ENCODE data around the gene SH3BP4.

The SH3BP4 gene

GRCh38 chr2:234929002-234929401 is 22.8 kb upstream of the SH3BP4 start:
- no peak for DNase-seq (ENCODE audit: low read depth)
- no peak overlapping the region for H3K4me3 ChIP-seq (ENCODE audit: low read depth, low read length)
- TF ChIP-seq CTCF (conservative IDR thresholded peaks at IDR 0.05; ENCODE audit: low read depth, low read length), result no peak

- DNase-seq (ENCODE audit: low read depth), result no peak
- H3K4me3 ChIP-seq (ENCODE audit: low read depth, low read length), result no peak overlapping the region
- no peak for TF ChIP-seq CTCF (conservative IDR thresholded peaks at IDR 0.05; ENCODE audit: low read depth, low read length)
Observed at GRCh38 chr2:234930397-234930796, 21.4 kb upstream of the SH3BP4 start.

- no peak for DNase-seq (ENCODE audit: low read depth)
- H3K4me3 ChIP-seq (ENCODE audit: low read depth, low read length), result no peak overlapping the region
- no peak for TF ChIP-seq CTCF (conservative IDR thresholded peaks at IDR 0.05; ENCODE audit: low read depth, low read length)
Observed at GRCh38 chr2:234931371-234931770, 20.4 kb upstream of the SH3BP4 start.

- no peak overlapping the region for H3K4me3 ChIP-seq (ENCODE audit: low read depth, low read length)
- no peak for DNase-seq (ENCODE audit: low read depth)
- TF ChIP-seq CTCF (conservative IDR thresholded peaks at IDR 0.05; ENCODE audit: low read depth, low read length), result no peak
Observed at GRCh38 chr2:234932591-234933168, 19.1 kb upstream of the SH3BP4 start.

GRCh38 chr2:234935311-234935710 is 16.5 kb upstream of the SH3BP4 start:
- DNase-seq (ENCODE audit: low read depth), result no peak
- no peak overlapping the region for H3K4me3 ChIP-seq (ENCODE audit: low read depth, low read length)
- TF ChIP-seq CTCF (conservative IDR thresholded peaks at IDR 0.05; ENCODE audit: low read depth, low read length), result no peak

GRCh38 chr2:234939576-234939975 is 12.2 kb upstream of the SH3BP4 start:
- no peak overlapping the region for H3K4me3 ChIP-seq (ENCODE audit: low read depth, low read length)
- no peak for TF ChIP-seq CTCF (conservative IDR thresholded peaks at IDR 0.05; ENCODE audit: low read depth, low read length)
- DNase-seq (ENCODE audit: low read depth), result no peak

GRCh38 chr2:234939996-234940395 is 11.8 kb upstream of the SH3BP4 start:
- TF ChIP-seq CTCF (conservative IDR thresholded peaks at IDR 0.05; ENCODE audit: low read depth, low read length), result no peak

More at GRCh38 chr2:234939996-234940395, 11.8 kb upstream of the SH3BP4 start:
- DNase-seq (ENCODE audit: low read depth), result no peak
- H3K4me3 ChIP-seq (ENCODE audit: low read depth, low read length), result no peak overlapping the region

All from choroid plexus epithelial cell (primary cell).